Uterus (tissue), 4 donors: ENCODE measurements around the gene SNRPD1. TPM values are rescaled to one million over a fixed set of nuclear protein-coding genes. Genes with fewer than 3 reads are reported as not detected.

Source experiments
- DNase-seq, 2 donors: peaks; one replicate each; pipeline ENCODE4 v3.0.0-alpha.2; 2019 to 2020
- H3K27ac ChIP-seq, 2 donors: fragments of 200-600 bp; sonication (generic); 1 replicate in 1 of 2; 2 replicates in 1 of 2; pipeline ENCODE4 v1.5.1; 2016 to 2018
- H3K27me3 ChIP-seq, 2 donors: fragments of 200-600 bp; sonication (generic); one replicate each; pipeline ENCODE4 v1.5.1; 2018 to 2019; ENCODE audit warnings: control low read depth in 1 of 2
- H3K36me3 ChIP-seq, 2 donors: fragments of 200-600 bp; sonication (generic); one replicate each; pipeline ENCODE4 v1.5.1; 2019; ENCODE audit warnings: control low read depth in 1 of 2
- H3K4me1 ChIP-seq, 2 donors: fragments of 200-600 bp; sonication (generic); one replicate each; pipeline ENCODE4 v1.5.1; 2018 to 2019; ENCODE audit warnings: control low read depth in 1 of 2
- H3K4me3 ChIP-seq, 2 donors: fragments of 200-600 bp; sonication (generic); 1 replicate in 1 of 2; 2 replicates in 1 of 2; pipeline ENCODE4 v1.5.1; 2018 to 2019; ENCODE audit warnings: mild to moderate bottlenecking in 1 of 2
- H3K9me3 ChIP-seq, 2 donors: fragments of 200-600 bp; sonication (generic); one replicate each; pipeline ENCODE4 v1.5.1; 2019; ENCODE audit warnings: control low read depth in 1 of 2
- POLR2A ChIP-seq, 2 donors: fragments of 450-650 bp; IDR thresholded peaks; one replicate each; pipeline ENCODE4 v1.6.1; 2016; ENCODE audit warnings: antibody characterized with exemption in 2 of 2, mild to moderate bottlenecking in 1 of 2, moderate library complexity in 1 of 2
- intact Hi-C: fragments of 100-400 bp; cut with DNase I; formaldehyde crosslinking; loops from one replicate; pipeline ENCODE4 v1.15.1; 2023; ENCODE audit warnings: low total_unique reads
- total RNA-seq, 4 donors: library from RNA; depleted of rRNA in 3 of 4; stranded (reverse); fragments of >200 nt in 3 of 4; gene quantifications; one replicate each; pipeline versions ENCODE4 v1.1.0 to v1.2.4, GENCODE V29; 2014 to 2023
- TF ChIP-seq, protein P1 (sequence below), 4 experiments: fragments of 200-600 bp in 2 of 4; fragments of 450-650 bp in 2 of 4; sonication (generic) in 2 of 4; IDR thresholded peaks; one replicate each; pipeline ENCODE4 v1.5.1; 2016 to 2019; ENCODE audit warnings: antibody characterized with exemption in 4 of 4, mild to moderate bottlenecking in 2 of 4, moderate library complexity in 1 of 4
- donor health status: DM: yes; HTN: yes; CAD: no.

Gene SNRPD1
- total RNA-seq, 4 donors from 2014 or later, result 6.1 to 35.8 (median 19.5) TPM

DNA sequence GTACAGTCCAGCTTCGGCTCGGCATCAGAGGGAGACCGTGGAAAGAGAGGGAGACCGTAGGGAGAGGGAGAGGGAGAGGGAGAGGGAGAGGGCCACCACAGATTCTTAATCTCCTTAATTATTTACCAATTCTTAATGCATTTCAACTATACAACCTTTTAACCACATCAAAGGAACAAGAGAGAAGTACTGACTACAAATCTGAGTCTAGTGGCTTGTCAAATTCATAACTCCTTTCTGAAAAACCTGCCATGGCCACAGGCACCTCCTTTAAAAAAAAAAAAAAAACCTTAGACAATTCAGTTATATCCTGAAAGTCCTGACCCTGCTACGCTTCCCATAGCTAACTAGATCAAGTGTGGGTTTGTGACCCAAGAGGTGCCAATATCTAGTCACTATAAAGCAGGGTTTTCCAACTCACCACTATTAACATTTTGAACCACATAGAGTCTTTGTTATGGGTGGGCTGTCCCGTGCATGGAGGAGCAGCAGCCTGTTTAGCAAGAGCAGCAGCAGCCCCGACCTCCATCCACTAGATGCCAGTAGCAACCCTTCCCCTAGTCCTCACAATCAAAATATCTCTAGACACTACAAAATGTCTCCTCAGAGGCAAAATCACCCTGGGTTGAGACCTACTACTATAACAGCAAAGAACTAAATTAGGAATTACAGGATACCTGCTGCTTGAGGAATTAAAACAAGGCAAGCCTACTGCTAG is 18.4 kb upstream of the SNRPD1 start:
- no peaks in the 10 kb centered on the region for H3K9me3 ChIP-seq
- no peak overlapping the region for H3K27ac ChIP-seq
- no peaks in the 10 kb centered on the region for H3K27me3 ChIP-seq
- no peaks in the 10 kb centered on the region for H3K36me3 ChIP-seq
- no peak for TF ChIP-seq POLR2A (IDR thresholded peaks at IDR 0.05)
- TF ChIP-seq, protein P1, sequence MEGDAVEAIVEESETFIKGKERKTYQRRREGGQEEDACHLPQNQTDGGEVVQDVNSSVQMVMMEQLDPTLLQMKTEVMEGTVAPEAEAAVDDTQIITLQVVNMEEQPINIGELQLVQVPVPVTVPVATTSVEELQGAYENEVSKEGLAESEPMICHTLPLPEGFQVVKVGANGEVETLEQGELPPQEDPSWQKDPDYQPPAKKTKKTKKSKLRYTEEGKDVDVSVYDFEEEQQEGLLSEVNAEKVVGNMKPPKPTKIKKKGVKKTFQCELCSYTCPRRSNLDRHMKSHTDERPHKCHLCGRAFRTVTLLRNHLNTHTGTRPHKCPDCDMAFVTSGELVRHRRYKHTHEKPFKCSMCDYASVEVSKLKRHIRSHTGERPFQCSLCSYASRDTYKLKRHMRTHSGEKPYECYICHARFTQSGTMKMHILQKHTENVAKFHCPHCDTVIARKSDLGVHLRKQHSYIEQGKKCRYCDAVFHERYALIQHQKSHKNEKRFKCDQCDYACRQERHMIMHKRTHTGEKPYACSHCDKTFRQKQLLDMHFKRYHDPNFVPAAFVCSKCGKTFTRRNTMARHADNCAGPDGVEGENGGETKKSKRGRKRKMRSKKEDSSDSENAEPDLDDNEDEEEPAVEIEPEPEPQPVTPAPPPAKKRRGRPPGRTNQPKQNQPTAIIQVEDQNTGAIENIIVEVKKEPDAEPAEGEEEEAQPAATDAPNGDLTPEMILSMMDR (IDR thresholded peaks at IDR 0.05), result no peak
- peaks cover 0 to 3% of the 10 kb centered on the region in 2 donors for H3K4me1 ChIP-seq
- intact Hi-C loops, result no loop called here
- DNase-seq, result no peak
- H3K4me3 ChIP-seq, result no peak overlapping the region

DNA sequence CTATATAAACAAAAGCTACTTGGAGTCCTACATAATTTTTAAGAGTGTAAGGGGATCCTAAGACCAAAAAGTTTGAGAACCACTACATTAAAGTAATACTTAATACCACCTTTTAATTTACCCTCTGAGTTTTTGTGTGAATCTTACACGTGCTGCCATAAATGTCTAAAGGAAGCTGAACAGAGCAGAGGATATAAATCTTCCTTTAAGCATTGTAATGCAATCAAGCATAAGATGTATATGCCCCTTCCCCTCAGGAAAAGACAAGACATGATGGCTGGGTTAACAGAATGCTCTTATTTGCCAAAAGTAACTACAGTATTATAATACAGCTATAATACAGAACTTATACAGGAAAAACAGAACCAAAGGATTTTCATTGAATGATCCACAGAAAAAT is 14.5 kb upstream of the SNRPD1 start:
- TF ChIP-seq, protein P1 (IDR thresholded peaks at IDR 0.05), result no peak
- no peak for TF ChIP-seq POLR2A (IDR thresholded peaks at IDR 0.05)
- peaks cover 0 to 9% of the 10 kb centered on the region in 2 donors for H3K4me1 ChIP-seq
- intact Hi-C loops, result no loop called here
- H3K9me3 ChIP-seq, result no peaks in the 10 kb centered on the region
- H3K4me3 ChIP-seq, result no peak overlapping the region
- no peak for DNase-seq
- H3K27ac ChIP-seq, result no peak overlapping the region
- no peaks in the 10 kb centered on the region for H3K36me3 ChIP-seq
- H3K27me3 ChIP-seq, result no peaks in the 10 kb centered on the region

DNA sequence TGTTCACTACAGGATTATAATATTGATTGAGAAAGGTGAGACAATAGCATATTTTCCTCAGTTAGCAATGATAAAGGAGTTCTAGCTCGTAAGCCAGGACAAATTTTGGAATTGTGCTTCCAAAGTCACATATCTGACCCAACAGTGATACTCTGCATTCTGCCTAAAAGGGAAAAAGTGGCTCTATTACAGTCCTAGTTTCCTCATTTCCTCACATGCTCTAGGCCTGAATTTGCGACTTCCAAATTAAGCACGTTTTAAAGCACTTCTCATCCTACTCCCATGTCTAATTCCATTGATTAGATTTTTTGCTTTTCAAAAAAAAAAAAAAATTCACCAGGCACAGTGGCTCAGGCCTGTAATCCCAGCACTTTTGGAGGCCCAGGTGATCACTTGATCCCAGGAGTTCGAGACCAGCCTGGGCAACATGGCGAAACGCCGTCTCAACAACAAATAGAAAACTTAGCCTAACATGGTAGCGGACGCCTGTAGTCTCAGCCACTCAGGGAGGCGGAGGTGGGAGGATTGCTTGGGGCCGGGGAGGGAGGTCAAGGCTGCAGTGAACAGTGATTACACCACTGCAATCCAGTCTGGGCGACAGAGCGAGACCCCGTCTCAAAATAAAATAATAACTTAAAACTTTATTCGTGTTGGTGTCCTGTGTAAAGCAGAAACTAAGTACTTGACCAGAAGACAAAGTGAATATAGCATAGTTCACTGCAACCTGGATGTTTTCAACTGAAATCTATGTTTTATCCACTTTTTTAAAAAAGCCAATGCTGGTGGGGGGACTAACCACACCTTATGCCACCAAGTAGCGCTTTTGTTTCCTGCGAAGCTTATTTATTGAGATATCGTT is 13.2 kb upstream of the SNRPD1 start:
- peak overlapping the region; percentile 89 to 90 for H3K27ac ChIP-seq
- no peaks in the 10 kb centered on the region for H3K27me3 ChIP-seq
- H3K4me1 ChIP-seq, result peaks cover 0 to 9% of the 10 kb centered on the region in 2 donors
- intact Hi-C loops, result no loop called here
- H3K9me3 ChIP-seq, result no peaks in the 10 kb centered on the region
- no peaks in the 10 kb centered on the region for H3K36me3 ChIP-seq
- DNase-seq, result no peak
- no peak for TF ChIP-seq POLR2A (IDR thresholded peaks at IDR 0.05)
- TF ChIP-seq, protein P1 (IDR thresholded peaks at IDR 0.05), result no peak
- peak overlapping the region; percentile 57 to 86 for H3K4me3 ChIP-seq

DNA sequence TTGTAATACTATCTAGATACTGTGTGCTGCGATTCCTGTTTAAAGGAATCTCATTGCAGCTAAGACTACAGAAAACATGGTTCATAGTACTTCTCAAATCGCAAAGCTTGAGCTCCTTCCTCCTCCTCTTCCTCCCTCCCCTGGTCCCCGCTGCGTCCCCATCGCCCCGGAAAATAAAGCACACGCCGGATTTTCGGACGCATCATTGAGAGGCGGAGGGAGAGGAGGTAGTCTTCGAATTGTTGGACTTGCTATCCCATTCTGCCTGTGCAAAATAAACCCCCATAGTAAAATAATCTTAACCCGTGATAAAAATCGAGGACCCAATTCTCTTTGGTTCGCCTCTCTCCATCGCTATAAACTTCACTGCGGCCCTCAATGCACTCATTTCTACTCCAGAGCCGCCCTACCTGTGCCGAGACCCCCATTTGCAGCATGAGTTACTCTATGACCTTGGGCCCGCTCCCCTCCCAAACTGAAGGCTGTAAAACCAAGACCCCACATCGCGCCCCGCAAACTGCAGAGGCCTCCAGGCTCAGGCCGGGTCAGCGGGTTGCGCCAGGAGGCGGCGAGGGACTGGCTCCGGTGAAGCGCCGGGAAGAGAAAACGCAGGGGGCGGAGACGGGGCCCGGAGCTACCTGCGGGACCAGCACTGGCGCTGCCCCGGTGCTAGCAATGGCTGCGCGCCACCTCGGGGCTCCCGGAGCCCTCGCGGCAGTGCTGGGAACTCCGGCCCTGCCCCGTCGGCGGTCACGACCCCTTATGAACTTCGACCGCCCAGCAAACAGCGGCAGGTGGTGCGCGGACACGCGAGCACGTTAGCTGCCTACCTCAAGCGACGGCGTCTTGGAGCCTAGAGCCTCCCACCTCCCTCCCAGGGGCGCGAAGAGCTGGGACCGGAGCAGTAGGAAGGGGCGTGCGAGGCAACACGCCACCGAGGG is 12.3 kb upstream of the SNRPD1 start:
- TF ChIP-seq, protein P1 (IDR thresholded peaks at IDR 0.05), result peak in 2 of 4 experiments; percentile 9 to 43
- no peak for TF ChIP-seq POLR2A (IDR thresholded peaks at IDR 0.05)
- no peak for DNase-seq
- no peaks in the 10 kb centered on the region for H3K36me3 ChIP-seq
- peaks cover 0 to 9% of the 10 kb centered on the region in 2 donors for H3K4me1 ChIP-seq
- peak overlapping the region; percentile 57 to 86 for H3K4me3 ChIP-seq
- no peaks in the 10 kb centered on the region for H3K9me3 ChIP-seq
- no peaks in the 10 kb centered on the region for H3K27me3 ChIP-seq
- peak overlapping the region; percentile 89 to 90 for H3K27ac ChIP-seq
- intact Hi-C loops, result no loop called here
